DMS 273 treated with DMSO at 0.1 percent for 48 hours (cell line): Measurements from ENCODE around the gene IDH3G.
A peak's percentile ranks its signal among the peaks of the same experiment; 100 is the strongest.
"Not testable (repeated sequence)": the region's sequence is repeated elsewhere in the genome, so short reads cannot be mapped to it uniquely, and the experiment has no call there.

Source experiments
- DNase-seq: peaks from one replicate; lab custom pipeline; 2025; lab: John Stamatoyannopoulos, UW

IDH3G gene

GRCh38 chrX:153794018-153794896, at the start of gene IDH3G, which contains the start of gene SSR4:
Gene IDH3G (minus strand): TSS chrX:153794375. CDS start chrX:153794326, 49 bp downstream.
Gene SSR4 (plus strand): TSS chrX:153794668. CDS start chrX:153794688, 20 bp downstream.
- peak; percentile 90 for DNase-seq

GRCh38 chrX:153836921-153837320, 42.7 kb upstream of the IDH3G start:
- DNase-seq = no peak

GRCh38 chrX:153832728-153833127, 38.6 kb upstream of the IDH3G start:
- DNase-seq = no peak

GRCh38 chrX:153831429-153832150, 37.4 kb upstream of the IDH3G start:
- DNase-seq = no peak

- no peak for DNase-seq
Measured at GRCh38 chrX:153830640-153831428, 36.7 kb upstream of the IDH3G start.

- no peak for DNase-seq
Measured at GRCh38 chrX:153829799-153830639, 35.8 kb upstream of the IDH3G start, which contains the start of gene PDZD4. Gene PDZD4 (minus strand): TSS chrX:153830544. CDS start chrX:153830298, 246 bp downstream.

- DNase-seq = no peak
Measured at GRCh38 chrX:153829549-153829798, 35.3 kb upstream of the IDH3G start.

GRCh38 chrX:153828723-153829548, 34.8 kb upstream of the IDH3G start:
- no peak for DNase-seq

- no peak for DNase-seq
Measured at GRCh38 chrX:153828308-153828707, 34.1 kb upstream of the IDH3G start.

- no peak for DNase-seq
Measured at GRCh38 chrX:153827903-153828302, 33.7 kb upstream of the IDH3G start.

- no peak for DNase-seq
Measured at GRCh38 chrX:153827016-153827415, 32.8 kb upstream of the IDH3G start.

- DNase-seq = no peak
Measured at GRCh38 chrX:153825042-153825441, 30.9 kb upstream of the IDH3G start.

- DNase-seq = no peak
Measured at GRCh38 chrX:153824348-153824747, 30.2 kb upstream of the IDH3G start.

GRCh38 chrX:153821066-153821465, 26.9 kb upstream of the IDH3G start:
- DNase-seq = no peak

GRCh38 chrX:153820601-153821000, 26.4 kb upstream of the IDH3G start:
- DNase-seq = no peak

- DNase-seq = no peak
Measured at GRCh38 chrX:153819384-153820040, 25.3 kb upstream of the IDH3G start.

- DNase-seq = no peak
Measured at GRCh38 chrX:153818571-153819383, 24.6 kb upstream of the IDH3G start.

- not testable (repeated sequence) for DNase-seq
Measured at GRCh38 chrX:153818064-153818463, 23.9 kb upstream of the IDH3G start.
